ENCODE data around the gene NT5DC3. TPM values are rescaled to one million over a fixed set of nuclear protein-coding genes. Genes with fewer than 3 reads are reported as not detected.

NT5DC3 gene
- total RNA-seq, 2 donors from 2014 or later: 12.4 to 29.7 TPM

GRCh38 chr12:103807561-103808238 lies 33.3 kb downstream of the NT5DC3 start:
- Histone ChIP-seq H3K27ac (no peak overlapping the region), H3K36me3 (no peaks in the 10 kb centered on the region), H3K4me1 (replicated peaks) (no peaks in the 10 kb centered on the region), H3K4me3 (no peak overlapping the region), H3K9me3 (no peaks in the 10 kb centered on the region), H3K27me3 (replicated peaks; ENCODE audit: insufficient read depth) (no peaks in the 10 kb centered on the region)
- TF ChIP-seq POLR2AphosphoS5 (IDR thresholded peaks at IDR 0.05) (no peak), POLR2A (IDR thresholded peaks at IDR 0.05) (no peak)
- TF ChIP-seq, protein P1, sequence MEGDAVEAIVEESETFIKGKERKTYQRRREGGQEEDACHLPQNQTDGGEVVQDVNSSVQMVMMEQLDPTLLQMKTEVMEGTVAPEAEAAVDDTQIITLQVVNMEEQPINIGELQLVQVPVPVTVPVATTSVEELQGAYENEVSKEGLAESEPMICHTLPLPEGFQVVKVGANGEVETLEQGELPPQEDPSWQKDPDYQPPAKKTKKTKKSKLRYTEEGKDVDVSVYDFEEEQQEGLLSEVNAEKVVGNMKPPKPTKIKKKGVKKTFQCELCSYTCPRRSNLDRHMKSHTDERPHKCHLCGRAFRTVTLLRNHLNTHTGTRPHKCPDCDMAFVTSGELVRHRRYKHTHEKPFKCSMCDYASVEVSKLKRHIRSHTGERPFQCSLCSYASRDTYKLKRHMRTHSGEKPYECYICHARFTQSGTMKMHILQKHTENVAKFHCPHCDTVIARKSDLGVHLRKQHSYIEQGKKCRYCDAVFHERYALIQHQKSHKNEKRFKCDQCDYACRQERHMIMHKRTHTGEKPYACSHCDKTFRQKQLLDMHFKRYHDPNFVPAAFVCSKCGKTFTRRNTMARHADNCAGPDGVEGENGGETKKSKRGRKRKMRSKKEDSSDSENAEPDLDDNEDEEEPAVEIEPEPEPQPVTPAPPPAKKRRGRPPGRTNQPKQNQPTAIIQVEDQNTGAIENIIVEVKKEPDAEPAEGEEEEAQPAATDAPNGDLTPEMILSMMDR (IDR thresholded peaks at IDR 0.05): no peak
- intact Hi-C loops (cut with DNase I): no loop called here
- DNase-seq (ENCODE audit: low spot score): no peak
- WGBS: 87% methylated on average over 9 of the region's 9 CpGs

DNA sequence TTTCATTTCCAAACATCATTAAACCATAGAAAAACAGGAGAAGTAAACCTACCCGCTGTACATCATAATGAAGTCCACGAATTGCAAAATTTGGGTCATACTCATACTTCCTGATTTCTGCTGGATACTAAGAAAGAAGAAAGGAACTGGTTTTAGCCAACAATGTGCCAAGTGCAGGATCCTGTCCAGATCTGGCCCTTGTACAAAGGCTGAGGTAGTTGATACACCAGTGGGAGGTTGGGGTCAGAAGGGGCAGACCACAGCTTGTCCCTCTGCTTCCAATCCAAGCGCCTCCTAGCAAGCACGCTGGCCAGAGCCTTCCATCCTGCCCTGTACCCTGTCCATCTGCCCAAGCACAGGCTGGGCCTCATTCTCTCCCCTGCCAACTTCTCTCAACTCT lies 34.2 kb downstream of the NT5DC3 start:
- H3K36me3 ChIP-seq: no peaks in the 10 kb centered on the region
- TF ChIP-seq POLR2A (IDR thresholded peaks at IDR 0.05) (no peak), POLR2AphosphoS5 (IDR thresholded peaks at IDR 0.05) (no peak)
- TF ChIP-seq, protein P1 (IDR thresholded peaks at IDR 0.05): no peak
- no peak overlapping the region for H3K27ac ChIP-seq
- H3K27me3 ChIP-seq (replicated peaks; ENCODE audit: insufficient read depth): no peaks in the 10 kb centered on the region
- no peaks in the 10 kb centered on the region for H3K4me1 ChIP-seq (replicated peaks)
- H3K9me3 ChIP-seq: no peaks in the 10 kb centered on the region
- DNase-seq (ENCODE audit: low spot score): no peak
- no peak overlapping the region for H3K4me3 ChIP-seq
- WGBS: 85% methylated on average over 4 of the region's 4 CpGs
- intact Hi-C loops (cut with DNase I): no loop called here

DNA sequence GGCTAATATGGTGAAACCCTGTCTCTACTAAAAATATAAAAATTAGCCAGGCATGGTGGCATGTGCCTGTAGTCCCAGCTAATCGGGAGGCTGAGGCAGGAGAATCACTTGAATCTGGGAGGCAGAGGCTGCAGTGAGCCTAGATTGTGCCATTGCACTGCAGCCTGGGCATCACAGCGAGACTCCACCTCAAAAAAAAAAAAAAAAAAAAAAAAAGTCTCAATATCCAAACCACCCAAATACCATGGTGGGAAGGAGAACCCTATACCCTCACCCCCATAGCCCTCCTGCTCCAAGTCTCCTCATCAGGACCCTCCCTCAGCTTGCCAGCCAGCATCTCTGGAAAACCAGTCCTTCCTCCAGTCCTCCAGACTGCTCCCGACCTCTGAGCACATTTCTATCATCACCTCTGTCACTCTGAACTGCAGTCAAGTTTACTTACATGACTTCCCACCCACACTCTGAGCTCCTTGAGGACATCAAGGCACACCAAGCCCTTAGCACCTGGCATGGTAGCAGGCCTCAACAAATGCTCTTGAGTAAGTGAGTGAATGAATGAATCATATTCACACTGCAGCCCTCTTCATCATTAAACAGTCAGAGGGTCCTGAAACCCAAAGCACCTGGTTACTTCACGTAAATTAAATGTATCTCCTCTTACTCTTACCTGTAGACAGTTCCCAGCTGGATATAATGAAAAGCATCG lies 35.2 kb downstream of the NT5DC3 start:
- WGBS: 88% methylated on average over 5 of the region's 5 CpGs
- intact Hi-C loops (cut with DNase I): loop anchor here (2.0 kb wide), 1 partner anchor 35 kb away; the partner anchor contains the start of gene NT5DC3
- no peak for DNase-seq (ENCODE audit: low spot score)
- Histone ChIP-seq H3K27me3 (replicated peaks; ENCODE audit: insufficient read depth) (no peaks in the 10 kb centered on the region), H3K36me3 (no peaks in the 10 kb centered on the region), H3K4me3 (no peak overlapping the region), H3K27ac (no peak overlapping the region), H3K4me1 (replicated peaks) (no peaks in the 10 kb centered on the region), H3K9me3 (no peaks in the 10 kb centered on the region)
- TF ChIP-seq POLR2A (IDR thresholded peaks at IDR 0.05): no peak
- no peak for TF ChIP-seq POLR2AphosphoS5 (IDR thresholded peaks at IDR 0.05)
- TF ChIP-seq, protein P1 (IDR thresholded peaks at IDR 0.05): no peak

GRCh38 chr12:103803847-103804246 lies 37.2 kb downstream of the NT5DC3 start:
- intact Hi-C loops (cut with DNase I): loop anchor here (2.0 kb wide), 1 partner anchor 37 kb away; the partner anchor contains the start of gene NT5DC3
- DNase-seq (ENCODE audit: low spot score): no peak
- 100% methylated on average over 1 of the region's 1 CpG for WGBS
- Histone ChIP-seq H3K27ac (no peak overlapping the region), H3K36me3 (no peaks in the 10 kb centered on the region), H3K4me1 (replicated peaks) (no peaks in the 10 kb centered on the region), H3K4me3 (no peak overlapping the region), H3K27me3 (replicated peaks; ENCODE audit: insufficient read depth) (no peaks in the 10 kb centered on the region), H3K9me3 (no peaks in the 10 kb centered on the region)
- no peak for TF ChIP-seq POLR2A (IDR thresholded peaks at IDR 0.05)
- TF ChIP-seq, protein P1 (IDR thresholded peaks at IDR 0.05): no peak
- TF ChIP-seq POLR2AphosphoS5 (IDR thresholded peaks at IDR 0.05): no peak

- H3K27ac ChIP-seq: no peak overlapping the region
- 92% methylated on average over 1 of the region's 1 CpG for WGBS
- intact Hi-C loops (cut with DNase I): no loop called here
These were observed 38.5 kb downstream of the NT5DC3 start for GRCh38 chr12:103802586-103802886.

More at GRCh38 chr12:103802586-103802886, 38.5 kb downstream of the NT5DC3 start:
- no peak for TF ChIP-seq POLR2A (IDR thresholded peaks at IDR 0.05)
- no peak for TF ChIP-seq POLR2AphosphoS5 (IDR thresholded peaks at IDR 0.05)
- TF ChIP-seq, protein P1 (IDR thresholded peaks at IDR 0.05): no peak
- Histone ChIP-seq H3K36me3 (no peaks in the 10 kb centered on the region), H3K4me3 (no peak overlapping the region), H3K4me1 (replicated peaks) (no peaks in the 10 kb centered on the region), H3K27me3 (replicated peaks; ENCODE audit: insufficient read depth) (no peaks in the 10 kb centered on the region), H3K9me3 (no peaks in the 10 kb centered on the region)
- no peak for DNase-seq (ENCODE audit: low spot score)
